Testis (tissue), 3 donors: ENCODE results near the gene CAPG. TPM values are rescaled to one million over a fixed set of nuclear protein-coding genes. Genes with fewer than 3 reads are reported as not detected.
A peak's percentile ranks its signal among the peaks of the same experiment; 100 is the strongest.

ENCODE experiments used
- DNase-seq: peaks from one replicate; pipeline ENCODE4 v3.0.0-alpha.2; 2019
- H3K27ac ChIP-seq, 2 donors: fragments of 200-600 bp; sonication (generic); one replicate each; pipeline ENCODE4 v1.5.1; 2019
- H3K27me3 ChIP-seq: fragments of 200-600 bp; sonication (generic); one replicate; pipeline ENCODE4 v1.5.1; 2019
- H3K36me3 ChIP-seq: fragments of 200-600 bp; sonication (generic); one replicate; pipeline ENCODE4 v1.5.1; 2017; ENCODE audit warnings: low read depth; ENCODE audit errors: missing control alignments
- H3K4me1 ChIP-seq: fragments of 200-600 bp; sonication (generic); one replicate; pipeline ENCODE4 v1.5.1; 2019
- H3K4me3 ChIP-seq, 2 donors: fragments of 200-600 bp; sonication (generic); one replicate each; pipeline ENCODE4 v1.5.1; 2017 to 2019
- H3K9me3 ChIP-seq: fragments of 200-600 bp; sonication (generic); one replicate; pipeline ENCODE4 v1.5.1; 2017
- POLR2A ChIP-seq: fragments of 450-650 bp; IDR thresholded peaks from one replicate; pipeline ENCODE4 v1.6.1; 2017; ENCODE audit warnings: antibody characterized with exemption, mild to moderate bottlenecking, moderate library complexity
- WGBS, 2 donors: methylation state at CpG; one replicate each; pipeline ENCODE4 v1.1.5; 2018; 5-methylcytosine and 5-hydroxymethylcytosine counted together
- intact Hi-C: fragments of 100-400 bp; cut with DNase I; formaldehyde crosslinking; loops from one replicate; pipeline ENCODE4 v1.15.1; 2023; ENCODE audit warnings: low total_unique reads
- polyA plus RNA-seq: library from polyadenylated mRNA; stranded (reverse); fragments of 350-450 nt; fragmentation: Illumina TruSeq; extraction: RNeasy Lipid Tissue Mini Kit (QIAGEN cat#74804); gene quantifications from one replicate; pipeline ENCODE4 v1.2.3, GENCODE V29; 2014; ENCODE audit warnings: low read depth, low replicate concordance; ENCODE audit not compliant: insufficient read depth
- total RNA-seq, 2 donors: library from RNA; depleted of rRNA; stranded (reverse); fragments of >200 nt; gene quantifications; one replicate each; pipeline ENCODE4 v1.2.3, GENCODE V29; 2016
- TF ChIP-seq, protein P1 (sequence below), 3 experiments: fragments of 450-650 bp in 2 of 3; fragments of 200-600 bp in 1 of 3; sonication (generic) in 1 of 3; IDR thresholded peaks; one replicate each; pipeline ENCODE4 v1.5.1; 2016 to 2019; ENCODE audit warnings: antibody characterized with exemption in 3 of 3, mild to moderate bottlenecking in 2 of 3, moderate library complexity in 1 of 3

The CAPG gene
- total and polyA plus RNA-seq, 3 donors from 2014 or later, result 17.7 to 74.5 (median 29.4) TPM

DNA sequence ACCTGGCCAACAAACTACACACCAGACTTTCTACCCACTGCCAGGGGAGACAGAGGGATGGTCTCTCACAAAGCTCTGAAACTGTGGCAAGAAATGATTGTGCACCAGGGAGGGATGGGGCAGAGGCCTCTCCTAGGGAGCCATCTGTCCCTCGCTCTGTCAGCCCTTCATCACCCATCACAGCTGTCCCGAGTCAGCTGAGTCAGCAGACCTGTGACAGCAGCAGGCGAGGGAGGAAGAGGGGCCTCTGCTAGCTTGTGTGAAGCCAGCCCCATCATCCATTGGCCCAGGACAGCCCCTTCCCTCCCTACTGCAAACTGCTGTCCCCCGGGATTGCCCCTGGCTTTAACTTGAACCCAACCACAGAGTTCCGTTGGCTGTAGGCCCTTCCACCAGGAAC is 13.4 kb upstream of the CAPG start:
- no peak overlapping the region for H3K27ac ChIP-seq
- H3K36me3 ChIP-seq, result no peaks in the 10 kb centered on the region
- WGBS, 2 donors, result 80 to 81% methylated on average over 1 to 5 of the region's 5 CpGs
- no peak for DNase-seq
- no peaks in the 10 kb centered on the region for H3K9me3 ChIP-seq
- H3K27me3 ChIP-seq, result no peaks in the 10 kb centered on the region
- TF ChIP-seq POLR2A, result no peak
- TF ChIP-seq, protein P1, sequence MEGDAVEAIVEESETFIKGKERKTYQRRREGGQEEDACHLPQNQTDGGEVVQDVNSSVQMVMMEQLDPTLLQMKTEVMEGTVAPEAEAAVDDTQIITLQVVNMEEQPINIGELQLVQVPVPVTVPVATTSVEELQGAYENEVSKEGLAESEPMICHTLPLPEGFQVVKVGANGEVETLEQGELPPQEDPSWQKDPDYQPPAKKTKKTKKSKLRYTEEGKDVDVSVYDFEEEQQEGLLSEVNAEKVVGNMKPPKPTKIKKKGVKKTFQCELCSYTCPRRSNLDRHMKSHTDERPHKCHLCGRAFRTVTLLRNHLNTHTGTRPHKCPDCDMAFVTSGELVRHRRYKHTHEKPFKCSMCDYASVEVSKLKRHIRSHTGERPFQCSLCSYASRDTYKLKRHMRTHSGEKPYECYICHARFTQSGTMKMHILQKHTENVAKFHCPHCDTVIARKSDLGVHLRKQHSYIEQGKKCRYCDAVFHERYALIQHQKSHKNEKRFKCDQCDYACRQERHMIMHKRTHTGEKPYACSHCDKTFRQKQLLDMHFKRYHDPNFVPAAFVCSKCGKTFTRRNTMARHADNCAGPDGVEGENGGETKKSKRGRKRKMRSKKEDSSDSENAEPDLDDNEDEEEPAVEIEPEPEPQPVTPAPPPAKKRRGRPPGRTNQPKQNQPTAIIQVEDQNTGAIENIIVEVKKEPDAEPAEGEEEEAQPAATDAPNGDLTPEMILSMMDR (IDR thresholded peaks at IDR 0.05), result no peak
- H3K4me1 ChIP-seq, result peaks cover 28% of the 10 kb centered on the region
- no peak overlapping the region for H3K4me3 ChIP-seq
- intact Hi-C loops, result no loop called here

DNA sequence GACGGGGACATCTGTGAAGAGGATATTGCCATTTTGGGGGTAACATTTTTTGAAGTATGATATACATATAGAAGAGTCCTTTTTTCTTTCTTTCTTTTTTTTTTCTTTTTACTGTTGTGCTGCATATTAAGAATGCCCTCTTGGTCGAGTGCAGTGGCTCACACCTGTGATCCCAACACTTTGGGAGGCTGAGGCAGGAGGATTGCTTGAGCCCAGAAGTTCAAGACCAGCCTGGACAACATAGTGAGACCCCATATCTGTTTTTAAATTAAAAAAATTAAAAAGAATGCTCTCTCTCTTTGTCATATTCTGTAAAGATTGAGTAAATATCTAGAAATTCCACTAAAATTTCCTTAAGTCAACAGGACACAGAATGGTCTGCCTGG is 11.9 kb upstream of the CAPG start:
- intact Hi-C loops, result no loop called here
- 87 to 88% methylated on average over 2 of the region's 2 CpGs for WGBS, 2 donors
- Histone ChIP-seq H3K4me1 (peaks cover 31% of the 10 kb centered on the region), H3K36me3 (no peaks in the 10 kb centered on the region), H3K4me3 (no peak overlapping the region), H3K9me3 (no peaks in the 10 kb centered on the region), H3K27ac (peak overlapping the region in 1 of 2 donors; percentile 97), H3K27me3 (no peaks in the 10 kb centered on the region)
- no peak for DNase-seq
- TF ChIP-seq, protein P1 (IDR thresholded peaks at IDR 0.05), result no peak
- no peak for TF ChIP-seq POLR2A

DNA sequence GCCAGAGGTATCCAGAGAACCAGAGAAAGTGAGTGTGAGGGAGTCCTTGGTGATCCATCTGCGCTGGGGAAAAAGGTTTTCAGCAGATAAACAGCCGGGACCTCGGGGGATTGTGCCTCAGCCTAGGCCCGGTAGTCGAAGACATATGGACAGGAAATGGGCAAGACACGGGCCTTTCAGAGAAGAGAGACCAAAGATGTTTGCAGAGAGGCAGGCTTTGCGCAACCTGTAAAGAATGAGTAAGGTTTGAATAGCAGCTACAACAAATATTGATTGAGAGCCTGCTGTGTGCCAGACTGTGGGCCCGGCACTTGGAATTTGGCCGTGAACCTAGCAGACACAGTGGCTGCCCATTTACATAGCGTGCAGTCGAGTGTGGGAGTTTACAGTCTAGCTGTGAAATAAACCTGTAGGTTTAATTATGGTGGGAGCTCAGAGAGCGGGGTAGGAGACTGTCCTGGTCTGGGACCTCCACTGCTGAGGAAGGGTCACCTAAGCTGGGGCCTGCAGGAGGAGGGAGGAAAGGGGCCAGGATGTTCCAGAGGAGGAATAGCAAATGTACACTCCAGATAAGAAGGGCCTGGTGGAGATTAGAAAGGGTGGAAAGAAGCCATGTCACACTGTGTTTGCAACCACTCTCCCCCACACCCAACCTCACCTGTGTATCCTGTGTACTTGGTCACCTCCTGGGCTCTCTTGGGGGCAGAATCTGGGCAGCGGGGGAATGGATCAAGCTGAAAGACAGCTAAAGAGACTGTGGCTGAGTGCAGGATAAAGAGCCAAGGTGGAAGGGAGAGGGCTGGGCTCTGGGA is 11.3 kb upstream of the CAPG start:
- peak overlapping the region; percentile 61 to 97 for H3K27ac ChIP-seq
- H3K4me3 ChIP-seq, result peak overlapping the region; percentile 7 to 26
- WGBS, 2 donors, result 34 to 39% methylated on average over 13 of the region's 13 CpGs
- intact Hi-C loops, result no loop called here
- no peaks in the 10 kb centered on the region for H3K27me3 ChIP-seq
- no peaks in the 10 kb centered on the region for H3K36me3 ChIP-seq
- no peaks in the 10 kb centered on the region for H3K9me3 ChIP-seq
- peaks cover 31% of the 10 kb centered on the region for H3K4me1 ChIP-seq
- peak; percentile 47 for DNase-seq
- TF ChIP-seq POLR2A, result no peak
- TF ChIP-seq, protein P1 (IDR thresholded peaks at IDR 0.05), result no peak

DNA sequence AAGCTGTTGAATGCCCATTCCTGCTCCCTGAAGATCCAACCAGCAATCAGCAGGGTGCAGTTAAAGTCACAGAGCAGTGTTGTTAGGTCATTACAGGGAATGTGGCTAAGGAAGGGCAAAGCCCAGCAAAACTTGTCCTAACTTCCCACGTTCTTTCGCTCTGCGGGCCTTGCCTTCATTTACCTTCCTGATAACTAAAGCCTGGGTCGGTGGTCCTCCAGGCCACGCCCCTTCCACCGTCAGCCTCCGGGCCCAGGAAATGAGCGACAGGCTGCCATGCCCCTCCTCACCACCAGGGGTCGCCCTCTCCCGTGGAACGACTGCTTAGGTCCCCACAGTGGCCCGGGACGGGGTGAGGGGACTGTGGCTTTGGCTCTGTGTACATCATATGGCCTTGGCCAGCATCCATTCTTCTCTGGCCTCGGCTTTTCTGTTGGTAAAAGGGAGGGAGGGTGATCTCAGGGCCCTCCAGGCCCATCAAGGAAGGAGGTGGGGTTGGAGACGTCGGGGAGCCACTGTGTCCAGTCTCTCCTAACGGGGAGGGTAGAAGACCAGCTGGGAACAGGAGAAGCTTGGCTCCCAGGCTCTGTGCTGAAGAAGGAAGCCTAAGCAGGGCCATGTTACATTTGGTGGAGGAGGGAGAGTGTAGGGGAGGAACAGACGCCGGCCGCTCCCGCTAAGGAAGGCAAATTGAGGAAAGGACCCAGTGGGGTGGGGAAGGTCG is 10.5 kb upstream of the CAPG start:
- intact Hi-C loops, result no loop called here
- peak; percentile 96 for DNase-seq
- Histone ChIP-seq H3K4me1 (peaks cover 31% of the 10 kb centered on the region), H3K9me3 (no peaks in the 10 kb centered on the region), H3K4me3 (peak overlapping the region; percentile 7 to 26), H3K36me3 (no peaks in the 10 kb centered on the region), H3K27ac (peak overlapping the region; percentile 61 to 97), H3K27me3 (no peaks in the 10 kb centered on the region)
- WGBS, 2 donors, result 6 to 10% methylated on average over 22 of the region's 22 CpGs
- no peak for TF ChIP-seq POLR2A
- TF ChIP-seq, protein P1 (IDR thresholded peaks at IDR 0.05), result peak; percentile 100
